CD4-positive, alpha-beta T cell treated with Interferon gamma for 1 hour (primary cell): ENCODE results near the gene RAD9B.
"Not testable (repeated sequence)": the region's sequence is repeated elsewhere in the genome, so short reads cannot be mapped to it uniquely, and the experiment has no call there.

Experiments
- DNase-seq: peaks from one replicate; pipeline ENCODE4 v3.0.0-alpha.2; 2020

The RAD9B gene

GRCh38 chr12:110501752-110502738 is at the start of gene RAD9B, which contains the start of gene VPS29:
Gene RAD9B, plus strand, starts transcription at chr12:110502331. Its CDS starts 7 bp downstream, at chr12:110502338.
Gene VPS29, minus strand, starts transcription at chr12:110502111. Its CDS starts 60 bp downstream, at chr12:110502051.
- DNase-seq: peak; percentile 99

GRCh38 chr12:110453569-110454296 is 48.4 kb upstream of the RAD9B start:
- DNase-seq: no peak

- no peak for DNase-seq
Observed at GRCh38 chr12:110458756-110459155, 43.4 kb upstream of the RAD9B start.

GRCh38 chr12:110461189-110461588 is 40.9 kb upstream of the RAD9B start:
- not testable (repeated sequence) for DNase-seq

- DNase-seq: no peak
Observed at GRCh38 chr12:110465024-110465423, 37.1 kb upstream of the RAD9B start.

- DNase-seq: not testable (repeated sequence)
Observed at GRCh38 chr12:110465765-110466164, 36.4 kb upstream of the RAD9B start.

- no peak for DNase-seq
Observed at GRCh38 chr12:110466791-110467190, 35.3 kb upstream of the RAD9B start.

GRCh38 chr12:110467847-110468213 is 34.3 kb upstream of the RAD9B start:
- no peak for DNase-seq

- DNase-seq: peak; percentile 94
Observed at GRCh38 chr12:110468214-110469048, 33.7 kb upstream of the RAD9B start, which contains the start of the genes FAM216A and GPN3. Gene FAM216A, plus strand, starts transcription at chr12:110468845. Its CDS starts 31 bp downstream, at chr12:110468876. Gene GPN3, minus strand, starts transcription at chr12:110468257. Its CDS starts 54 bp downstream, at chr12:110468203.

GRCh38 chr12:110475426-110475825 is 26.7 kb upstream of the RAD9B start:
- DNase-seq: no peak

GRCh38 chr12:110498984-110499706 is 3.0 kb upstream of the RAD9B start:
- no peak for DNase-seq

- no peak for DNase-seq
Observed at GRCh38 chr12:110501399-110501751, 756 bp upstream of the RAD9B start.

- no peak for DNase-seq
Observed at GRCh38 chr12:110503432-110503831, 1.3 kb downstream of the RAD9B start.

- no peak for DNase-seq
Observed at GRCh38 chr12:110505332-110505731, 3.2 kb downstream of the RAD9B start.

GRCh38 chr12:110508071-110508586 is 6.0 kb downstream of the RAD9B start:
- no peak for DNase-seq

- no peak for DNase-seq
Observed at GRCh38 chr12:110513842-110514241, 11.7 kb downstream of the RAD9B start.

GRCh38 chr12:110514363-110514762 is 12.2 kb downstream of the RAD9B start:
- DNase-seq: no peak

GRCh38 chr12:110516995-110517394 is 14.9 kb downstream of the RAD9B start:
- DNase-seq: no peak

GRCh38 chr12:110518014-110518413 is 15.9 kb downstream of the RAD9B start:
- DNase-seq: not testable (repeated sequence)

- DNase-seq: not testable (repeated sequence)
Observed at GRCh38 chr12:110520876-110521712, 19.0 kb downstream of the RAD9B start.
